GM12873 (cell line): ENCODE data around the gene TMEM151A.

ENCODE experiments used
- CTCF ChIP-seq: IDR thresholded peaks from 2 replicates; pipeline ENCODE4 v1.5.1; 2012; ENCODE audit warnings: low read depth, mild to moderate bottlenecking, moderate library complexity, low read length, control low read depth; ENCODE audit not compliant: insufficient read depth; ENCODE audit errors: missing control alignments

The TMEM151A gene

GRCh38 chr11:66315498-66315885, 23.8 kb downstream of the TMEM151A start:
- no peak for TF ChIP-seq CTCF

- TF ChIP-seq CTCF = no peak
These were observed 24.5 kb downstream of the TMEM151A start for GRCh38 chr11:66315921-66316811.

GRCh38 chr11:66316849-66317251, 25.2 kb downstream of the TMEM151A start, which contains the start of gene CD248:
TSS of gene CD248 (minus strand) at chr11:66317044. CDS start at chr11:66317027, 17 bp downstream.
- TF ChIP-seq CTCF = no peak

GRCh38 chr11:66317322-66317722, 25.6 kb downstream of the TMEM151A start:
- no peak for TF ChIP-seq CTCF

- TF ChIP-seq CTCF = no peak
These were observed 26.3 kb downstream of the TMEM151A start for GRCh38 chr11:66317723-66318599.

GRCh38 chr11:66318600-66318970, 26.9 kb downstream of the TMEM151A start:
- no peak for TF ChIP-seq CTCF

GRCh38 chr11:66321606-66322005, 29.9 kb downstream of the TMEM151A start:
- TF ChIP-seq CTCF = no peak
